HT-29 (cell line): ENCODE results near the gene CHRM5. TPM values are rescaled to one million over a fixed set of nuclear protein-coding genes. Genes with fewer than 3 reads are reported as not detected.

Experiments used
- DNase-seq: peaks from one replicate; pipeline ENCODE4 v3.0.0-alpha.2; 2015; ENCODE audit warnings: low spot score
- total RNA-seq: library from RNA; depleted of rRNA; stranded (reverse); fragments of >200 nt; shearing (Covaris generic); gene quantifications from 2 replicates; pipeline ENCODE4 v1.2.3, GENCODE V29; 2014; rRNA removed

The CHRM5 gene
- not detected in 2 replicates for total RNA-seq

GRCh38 chr15:33968224-33968623 is at the start of gene CHRM5:
Gene CHRM5 (plus strand): TSS chr15:33968497. CDS start chr15:34062718, 94,221 bp downstream.
- DNase-seq, result no peak

- no peak for DNase-seq
Observed at GRCh38 chr15:33923446-33923845, 44.9 kb upstream of the CHRM5 start.

DNA sequence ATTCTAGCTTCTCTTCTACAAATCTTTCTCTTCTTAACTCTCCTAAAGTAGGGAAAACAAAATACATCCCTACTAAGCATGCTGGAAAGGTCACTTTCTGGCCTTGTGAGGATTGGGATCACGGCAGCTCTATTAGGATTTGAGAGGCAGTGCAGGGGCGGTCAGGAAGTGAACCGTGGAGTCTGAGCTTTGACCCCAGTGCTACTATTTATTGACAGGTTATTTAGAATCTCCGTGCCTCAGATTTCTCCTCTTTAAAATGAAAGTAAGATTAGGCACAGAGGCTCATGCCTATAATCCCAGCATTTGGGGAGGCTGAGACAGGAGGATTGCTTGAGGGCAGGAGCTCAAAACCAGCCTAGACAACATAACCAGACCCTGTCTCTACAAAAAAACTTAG is 42.0 kb upstream of the CHRM5 start:
- DNase-seq, result no peak

GRCh38 chr15:33932734-33933133 is 35.6 kb upstream of the CHRM5 start:
- DNase-seq, result no peak

- no peak for DNase-seq
Observed at GRCh38 chr15:33934396-33934795, 33.9 kb upstream of the CHRM5 start.

DNA sequence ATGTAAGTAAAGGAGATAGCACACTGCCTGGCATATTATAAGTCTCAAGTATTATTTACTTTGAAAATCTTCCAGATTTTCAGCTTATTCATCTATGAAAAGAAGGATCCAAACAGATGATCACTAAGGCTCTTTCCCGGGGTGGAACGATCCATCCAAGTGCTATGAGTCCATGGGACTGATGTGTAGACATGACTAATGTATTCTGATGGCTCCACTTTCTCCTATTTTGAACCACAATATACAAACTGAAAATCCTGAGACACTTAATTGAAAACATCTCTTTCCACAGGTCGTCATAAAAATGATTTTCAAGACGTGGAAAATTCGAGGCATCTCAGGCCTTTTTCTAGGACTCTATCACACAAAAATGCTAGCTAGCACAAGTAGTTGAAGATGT is 33.4 kb upstream of the CHRM5 start:
- DNase-seq, result no peak

- no peak for DNase-seq
Observed at GRCh38 chr15:33941279-33942063, 26.8 kb upstream of the CHRM5 start.

DNA sequence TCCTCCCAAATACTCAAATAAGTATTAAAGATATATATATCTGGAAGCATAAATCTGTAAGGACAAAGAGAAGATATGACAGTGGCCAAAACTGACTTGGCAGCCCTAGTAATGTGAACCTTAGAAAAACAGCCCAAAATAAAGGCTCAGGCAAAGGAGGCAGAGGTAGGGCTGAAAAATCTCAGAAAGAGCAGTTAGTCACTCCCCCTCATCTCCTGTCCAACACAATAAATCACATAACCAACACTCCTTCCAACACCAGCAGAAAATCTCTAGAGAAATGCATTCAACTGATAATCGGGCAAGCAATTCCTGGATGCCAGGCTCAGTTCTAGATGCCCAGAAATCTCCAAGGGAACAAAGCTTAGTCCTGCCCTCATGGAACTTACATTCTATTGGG is 22.1 kb upstream of the CHRM5 start:
- DNase-seq, result no peak

- DNase-seq, result no peak
Observed at GRCh38 chr15:33955945-33956344, 12.4 kb upstream of the CHRM5 start.

GRCh38 chr15:33956397-33956796 is 11.9 kb upstream of the CHRM5 start:
- DNase-seq, result no peak

DNA sequence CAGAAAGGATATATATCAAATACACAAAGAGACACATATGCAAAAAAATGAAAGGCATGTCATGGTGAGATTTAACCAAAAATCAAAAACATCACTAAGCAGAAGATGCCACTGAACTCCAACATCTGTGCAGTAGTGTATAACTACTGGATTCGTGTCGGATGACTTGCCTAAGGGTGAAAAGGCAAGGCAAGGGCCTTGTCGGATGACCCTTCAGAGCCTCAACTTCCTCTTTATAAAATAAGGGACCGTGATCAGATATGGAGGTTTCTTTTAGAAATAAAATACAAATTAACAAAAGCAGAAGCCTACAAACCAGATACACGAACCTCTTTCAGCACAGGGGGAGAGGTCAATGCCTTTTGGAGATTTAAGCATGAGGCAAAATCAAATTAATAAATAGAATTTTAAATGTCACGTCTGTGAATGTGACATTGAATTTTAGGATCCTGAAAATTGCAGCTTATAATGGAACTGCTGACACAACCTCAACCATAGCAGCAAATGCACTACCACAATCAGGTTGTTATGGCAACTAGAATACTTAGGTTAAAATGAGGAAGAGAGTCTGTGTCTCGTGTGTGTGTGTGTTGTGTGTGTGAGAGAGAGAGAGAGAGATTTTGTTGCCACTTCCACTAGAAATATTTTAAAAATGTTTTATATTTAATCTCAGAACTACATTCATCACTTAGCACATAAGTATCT is 8.3 kb upstream of the CHRM5 start:
- no peak for DNase-seq

GRCh38 chr15:33960549-33960935 is 7.8 kb upstream of the CHRM5 start:
- DNase-seq, result no peak

- DNase-seq, result peak; percentile 52
Observed at GRCh38 chr15:33963831-33964664, 4.2 kb upstream of the CHRM5 start.

DNA sequence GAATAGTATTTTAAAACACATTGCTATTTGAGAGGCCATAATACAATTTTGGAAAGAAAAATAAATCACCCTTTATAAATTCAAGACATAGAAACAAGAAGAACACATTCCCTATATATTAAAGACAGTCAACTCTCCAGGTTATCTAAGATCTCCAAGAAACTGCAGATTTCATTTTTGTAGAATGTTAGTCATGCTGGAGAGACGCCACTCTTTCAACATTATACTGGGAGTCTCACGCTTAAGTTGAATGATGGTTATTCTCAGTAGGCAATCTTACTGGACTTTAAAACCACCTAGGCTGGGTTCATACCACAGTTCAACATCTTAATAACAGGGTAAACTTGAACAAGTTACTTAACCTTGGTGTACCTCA is 3.6 kb upstream of the CHRM5 start:
- DNase-seq, result no peak

- DNase-seq, result no peak
Observed at GRCh38 chr15:33968821-33969220, 524 bp downstream of the CHRM5 start.

DNA sequence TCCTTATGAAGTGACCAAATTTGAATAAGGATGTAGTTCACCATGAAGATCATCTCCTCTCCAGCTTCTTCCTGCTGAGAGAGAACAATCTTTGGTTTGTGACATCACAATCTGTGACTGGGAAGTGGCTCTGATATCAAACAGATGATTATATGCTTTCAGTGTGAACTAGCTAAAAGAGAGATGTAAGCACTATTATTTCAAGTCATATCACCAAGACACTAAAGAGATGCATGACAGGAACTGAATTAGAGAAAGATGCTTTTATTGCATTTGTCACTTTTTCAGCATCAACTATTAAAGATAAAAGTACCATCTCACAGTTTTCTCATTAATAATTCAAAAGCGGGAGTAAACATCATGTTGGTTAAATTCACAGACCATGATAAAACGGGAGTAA is 3.5 kb downstream of the CHRM5 start:
- DNase-seq, result no peak

DNA sequence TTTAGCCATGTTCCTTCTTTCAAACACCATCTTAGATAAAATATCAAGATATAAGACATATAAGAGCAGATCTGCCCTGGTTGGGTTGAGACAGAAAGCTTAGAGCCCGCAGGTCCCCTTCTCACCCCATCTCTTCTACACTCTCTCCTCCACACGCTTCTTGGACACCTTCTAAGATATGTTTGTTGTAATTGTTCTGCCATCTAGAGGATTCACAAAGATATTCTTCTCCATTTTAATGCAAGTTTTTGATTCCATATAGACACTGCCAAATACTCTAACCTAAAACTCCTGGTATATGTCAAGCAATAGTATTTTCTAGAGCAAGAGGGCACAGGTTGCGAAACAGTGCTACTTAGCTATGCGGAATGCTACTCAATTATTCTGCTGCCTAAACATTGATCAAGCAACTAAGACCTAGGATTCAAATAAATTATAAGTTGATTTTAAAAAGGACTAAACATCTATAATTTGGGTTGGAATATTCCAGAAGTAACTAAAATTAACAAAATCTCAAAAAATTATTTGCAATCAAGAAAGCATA is 6.8 kb downstream of the CHRM5 start:
- no peak for DNase-seq

GRCh38 chr15:33980159-33980558 is 11.9 kb downstream of the CHRM5 start:
- DNase-seq, result no peak

GRCh38 chr15:33982516-33982915 is 14.2 kb downstream of the CHRM5 start:
- DNase-seq, result no peak

- DNase-seq, result no peak
Observed at GRCh38 chr15:33985287-33985686, 17.0 kb downstream of the CHRM5 start.

DNA sequence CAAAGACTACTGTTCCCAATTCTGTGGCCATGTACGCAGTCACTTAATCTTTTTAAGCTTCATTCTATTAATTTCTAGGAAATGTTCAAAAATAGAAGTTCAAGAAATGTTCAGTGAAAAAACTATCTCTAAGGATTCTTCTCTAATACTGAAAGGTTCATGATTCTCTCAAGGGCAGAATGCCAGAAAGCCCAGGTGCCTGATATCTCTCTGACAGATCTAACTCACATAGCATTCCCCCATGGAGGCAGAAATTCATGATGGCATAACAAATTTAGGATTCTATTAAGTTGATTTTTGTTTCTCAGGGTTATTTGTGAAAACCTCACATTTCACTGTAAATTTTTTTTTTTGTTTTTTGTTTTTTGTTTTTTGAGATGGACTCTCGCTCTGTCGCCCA is 17.5 kb downstream of the CHRM5 start:
- no peak for DNase-seq

- no peak for DNase-seq
Observed at GRCh38 chr15:33987444-33987843, 19.1 kb downstream of the CHRM5 start.
